Glutamatergic neuron (in vitro differentiated cells): Measurements from ENCODE around the gene GSDME. TPM values are rescaled to one million over a fixed set of nuclear protein-coding genes. Genes with fewer than 3 reads are reported as not detected.
"Not testable (repeated sequence)": the region's sequence is repeated elsewhere in the genome, so short reads cannot be mapped to it uniquely, and the experiment has no call there.

Source experiments
- DNase-seq: peaks from one replicate; pipeline ENCODE4 v3.0.0; 2022
- H3K27ac Mint-ChIP-seq: one replicate; pipeline ENCODE4 v1.8.0; 2020; ENCODE audit warnings: mild to moderate bottlenecking, mixed read lengths, inconsistent platforms; ENCODE audit not compliant: unreplicated experiment
- H3K27me3 Mint-ChIP-seq: one replicate; pipeline ENCODE4 v1.8.0; 2020; ENCODE audit warnings: mild to moderate bottlenecking, moderate library complexity, mixed read lengths, inconsistent platforms; ENCODE audit not compliant: unreplicated experiment
- H3K36me3 Mint-ChIP-seq: one replicate; pipeline ENCODE4 v1.8.0; 2020; ENCODE audit warnings: mild to moderate bottlenecking, mixed read lengths, inconsistent platforms; ENCODE audit not compliant: unreplicated experiment
- H3K4me1 Mint-ChIP-seq: one replicate; pipeline ENCODE4 v1.8.0; 2020; ENCODE audit warnings: mild to moderate bottlenecking, low read depth, mixed read lengths, inconsistent platforms; ENCODE audit not compliant: unreplicated experiment
- H3K4me3 Mint-ChIP-seq: one replicate; pipeline ENCODE4 v1.8.0; 2020; ENCODE audit warnings: mild to moderate bottlenecking, mixed read lengths, inconsistent platforms; ENCODE audit not compliant: unreplicated experiment
- H3K9me3 Mint-ChIP-seq: one replicate; pipeline ENCODE4 v1.8.0; 2020; ENCODE audit warnings: mild to moderate bottlenecking, moderate library complexity, mixed read lengths, inconsistent platforms; ENCODE audit not compliant: unreplicated experiment
- total RNA-seq: library from RNA; stranded (reverse); fragmentation: NEBNext Ultra II Directional; extraction: Animal tissue kit (Norgen Biotek cat#: 25700); gene quantifications from one replicate; pipeline ENCODE4 v1.2.1, GENCODE V29; 2021; ENCODE audit not compliant: unreplicated experiment
- TF ChIP-seq, protein P1 (sequence below): fragments of 200-600 bp; sonication (generic); IDR thresholded peaks from one replicate; pipeline ENCODE4 v1.5.0; 2021; ENCODE audit not compliant: partially characterized antibody, unreplicated experiment

GSDME gene
- total RNA-seq, 1 donor from 2014 or later: 12.7 TPM

DNA sequence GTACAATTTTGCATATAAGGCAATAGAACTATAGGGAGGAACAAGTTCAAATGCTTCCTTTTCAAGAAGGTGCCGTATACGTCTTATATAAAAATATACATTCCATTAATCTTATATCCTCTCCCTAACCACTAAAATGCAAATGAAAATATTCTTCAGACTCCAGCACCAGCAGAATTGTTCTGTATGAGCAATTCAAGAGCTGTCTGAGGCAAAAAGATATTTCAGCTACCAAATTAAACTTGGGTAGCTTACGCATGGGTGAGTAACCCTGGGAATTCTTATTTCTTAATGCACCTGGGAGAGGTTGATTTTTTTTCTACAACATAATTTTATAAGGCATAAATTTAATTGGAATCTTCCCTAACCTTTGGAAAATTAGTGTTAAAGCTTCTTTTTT is 42.2 kb upstream of the GSDME start:
- Mint-ChIP-seq H3K4me3 (no peak overlapping the region), H3K27ac (no peak overlapping the region), H3K4me1 (no peaks in the 10 kb centered on the region), H3K36me3 (peaks cover 12% of the 10 kb centered on the region), H3K9me3 (peaks cover 2% of the 10 kb centered on the region), H3K27me3 (no peaks in the 10 kb centered on the region)
- no peak for DNase-seq
- TF ChIP-seq, protein P1, sequence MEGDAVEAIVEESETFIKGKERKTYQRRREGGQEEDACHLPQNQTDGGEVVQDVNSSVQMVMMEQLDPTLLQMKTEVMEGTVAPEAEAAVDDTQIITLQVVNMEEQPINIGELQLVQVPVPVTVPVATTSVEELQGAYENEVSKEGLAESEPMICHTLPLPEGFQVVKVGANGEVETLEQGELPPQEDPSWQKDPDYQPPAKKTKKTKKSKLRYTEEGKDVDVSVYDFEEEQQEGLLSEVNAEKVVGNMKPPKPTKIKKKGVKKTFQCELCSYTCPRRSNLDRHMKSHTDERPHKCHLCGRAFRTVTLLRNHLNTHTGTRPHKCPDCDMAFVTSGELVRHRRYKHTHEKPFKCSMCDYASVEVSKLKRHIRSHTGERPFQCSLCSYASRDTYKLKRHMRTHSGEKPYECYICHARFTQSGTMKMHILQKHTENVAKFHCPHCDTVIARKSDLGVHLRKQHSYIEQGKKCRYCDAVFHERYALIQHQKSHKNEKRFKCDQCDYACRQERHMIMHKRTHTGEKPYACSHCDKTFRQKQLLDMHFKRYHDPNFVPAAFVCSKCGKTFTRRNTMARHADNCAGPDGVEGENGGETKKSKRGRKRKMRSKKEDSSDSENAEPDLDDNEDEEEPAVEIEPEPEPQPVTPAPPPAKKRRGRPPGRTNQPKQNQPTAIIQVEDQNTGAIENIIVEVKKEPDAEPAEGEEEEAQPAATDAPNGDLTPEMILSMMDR: no peak

DNA sequence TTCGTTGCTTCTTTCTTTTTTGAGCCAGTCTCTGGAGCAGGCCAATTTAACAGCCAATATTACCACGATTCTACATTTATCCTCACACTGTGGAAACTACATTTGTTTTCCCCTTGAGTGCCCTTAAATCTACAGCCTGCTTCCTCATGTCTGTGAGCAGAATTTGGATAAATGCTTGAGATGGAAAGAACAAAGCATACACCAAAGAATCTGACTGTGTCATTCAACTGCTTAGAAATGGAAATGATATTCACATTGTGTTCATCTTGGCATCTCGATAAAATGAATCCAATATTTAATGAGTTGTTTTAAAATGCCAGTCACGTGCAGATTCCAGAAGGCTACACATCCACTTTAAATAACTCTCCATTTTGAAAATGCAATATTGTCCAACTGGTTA is 41.0 kb upstream of the GSDME start:
- Mint-ChIP-seq H3K4me3 (no peak overlapping the region), H3K27me3 (peaks cover 3% of the 10 kb centered on the region), H3K36me3 (peaks cover 12% of the 10 kb centered on the region), H3K27ac (no peak overlapping the region), H3K4me1 (no peaks in the 10 kb centered on the region), H3K9me3 (peaks cover 2% of the 10 kb centered on the region)
- TF ChIP-seq, protein P1: no peak
- DNase-seq: no peak

DNA sequence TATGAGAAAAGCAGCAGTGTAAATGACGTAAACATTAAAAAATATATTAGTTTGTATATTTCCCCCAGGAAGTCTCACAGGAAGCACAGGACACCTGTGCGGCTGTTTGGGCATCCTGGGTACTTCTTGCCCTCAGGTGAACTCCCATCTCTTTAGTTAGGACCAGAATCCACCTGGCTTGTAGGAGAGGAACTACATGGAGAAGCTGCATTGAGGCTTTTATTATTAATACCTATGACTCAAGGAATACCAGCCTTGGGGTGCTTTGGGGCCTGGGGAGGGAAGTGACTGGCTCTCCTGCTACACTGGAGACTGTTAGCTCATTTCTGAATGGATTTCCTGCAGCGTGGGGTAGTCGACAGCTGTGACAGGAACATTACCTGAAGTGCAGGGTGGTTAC is 40.0 kb upstream of the GSDME start:
- Mint-ChIP-seq H3K36me3 (peaks cover 10% of the 10 kb centered on the region), H3K27ac (no peak overlapping the region), H3K4me3 (no peak overlapping the region), H3K9me3 (peaks cover 2% of the 10 kb centered on the region), H3K27me3 (peaks cover 3% of the 10 kb centered on the region), H3K4me1 (no peaks in the 10 kb centered on the region)
- DNase-seq: no peak
- TF ChIP-seq, protein P1: no peak

DNA sequence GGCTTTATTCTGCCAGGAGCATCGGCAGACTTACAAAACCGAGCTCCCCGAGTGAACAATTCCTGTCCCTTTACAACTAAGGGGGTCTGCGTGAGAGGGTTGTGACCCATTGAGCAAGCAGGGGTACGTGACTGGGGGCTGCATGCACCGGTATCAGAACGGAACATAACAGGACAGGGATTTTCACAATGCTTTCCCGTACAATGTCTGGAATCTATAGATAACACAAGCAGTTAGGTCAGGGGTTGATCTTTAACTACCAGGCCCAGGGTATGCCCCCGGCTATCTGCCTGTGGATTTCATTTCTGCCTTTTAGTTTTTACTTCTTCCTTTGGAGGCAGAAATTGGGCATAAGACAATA is 38.1 kb upstream of the GSDME start:
- TF ChIP-seq, protein P1: no peak
- H3K9me3 Mint-ChIP-seq: no peaks in the 10 kb centered on the region
- H3K4me3 Mint-ChIP-seq: no peak overlapping the region
- H3K4me1 Mint-ChIP-seq: no peaks in the 10 kb centered on the region
- peaks cover 3% of the 10 kb centered on the region for H3K27me3 Mint-ChIP-seq
- no peak overlapping the region for H3K27ac Mint-ChIP-seq
- DNase-seq: no peak
- peaks cover 5% of the 10 kb centered on the region for H3K36me3 Mint-ChIP-seq

DNA sequence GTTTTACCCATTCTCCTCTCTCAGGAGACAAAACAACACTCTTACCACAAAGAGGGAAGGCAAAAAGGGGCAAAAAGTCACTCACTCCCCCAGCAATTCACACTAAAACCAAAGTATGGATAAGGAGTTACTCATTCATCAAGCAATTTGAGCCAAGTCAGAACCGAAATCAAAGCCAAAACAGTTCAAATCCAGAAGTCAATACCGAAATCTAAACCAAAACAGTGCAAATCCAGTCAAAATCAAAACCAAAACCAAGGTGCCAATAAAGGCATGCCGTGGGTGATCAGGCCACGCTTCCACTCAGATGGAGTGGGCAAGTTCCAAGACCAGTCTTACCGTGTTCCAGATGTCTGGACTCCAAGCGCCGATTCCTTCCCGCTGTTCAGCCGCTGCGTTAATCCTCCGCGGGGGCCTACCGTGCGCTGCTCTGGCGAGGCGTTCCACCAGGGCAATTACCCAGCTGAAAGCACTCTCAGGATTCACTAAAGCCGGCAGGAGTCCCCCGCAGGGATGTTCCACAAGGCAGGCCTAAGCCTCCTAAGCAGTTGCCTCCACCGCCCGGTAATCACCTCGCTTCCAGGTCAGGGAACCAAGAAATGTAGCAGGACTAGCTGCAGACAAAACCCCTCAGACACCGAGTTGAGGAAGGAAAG is 37.6 kb upstream of the GSDME start:
- not testable (repeated sequence) for H3K27ac Mint-ChIP-seq, H3K36me3 Mint-ChIP-seq, H3K9me3 Mint-ChIP-seq

More for the DNA sequence above, 37.6 kb upstream of the GSDME start:
- H3K4me3 Mint-ChIP-seq, DNase-seq, H3K4me1 Mint-ChIP-seq, H3K27me3 Mint-ChIP-seq: not testable (repeated sequence)
